ENCODE results near the gene TMOD4.

TMOD4 gene

DNA sequence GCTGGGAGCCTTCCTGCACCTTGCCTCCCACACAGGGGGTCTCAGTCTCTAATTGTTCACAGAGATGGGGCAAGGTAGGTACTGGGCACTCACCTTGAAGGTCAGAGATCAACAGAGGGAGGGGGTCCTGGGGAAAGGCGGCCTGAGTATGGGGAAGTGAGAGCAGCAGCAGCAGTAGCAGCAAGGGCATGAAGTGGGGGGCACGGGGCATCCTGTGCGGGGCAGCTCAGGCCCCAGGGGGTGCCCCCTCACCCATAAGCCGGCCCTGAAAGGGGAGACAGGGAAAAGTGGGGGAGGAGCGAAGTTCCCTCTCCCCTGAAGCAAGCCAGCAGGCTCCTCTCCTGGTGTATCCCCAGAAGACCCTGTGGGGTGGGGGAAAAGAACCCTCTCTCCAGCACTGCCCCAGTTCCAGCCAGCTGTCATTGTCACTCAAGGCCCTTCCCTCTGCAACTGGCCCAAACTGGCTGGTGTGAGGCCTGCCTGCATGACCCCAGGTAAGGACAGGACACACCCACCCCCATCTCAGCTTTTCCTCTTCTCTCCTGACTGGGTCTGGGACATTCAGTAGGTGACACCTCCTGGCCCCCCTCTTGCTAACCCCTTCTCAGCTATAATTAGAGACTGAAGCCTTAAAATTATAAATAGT lies 33.2 kb downstream of the TMOD4 start:
- H3K9ac ChIP-seq (ENCODE audit: low read depth, low read length, poor library complexity), result peak overlapping the region; percentile 73
- WGBS, 2 donors (ENCODE audit: extremely low coverage in 2 of 2, insufficient read length in 2 of 2, insufficient replicate concordance in 1 of 2), result no CpG with 5 or more reads among the region's 5 CpGs

DNA sequence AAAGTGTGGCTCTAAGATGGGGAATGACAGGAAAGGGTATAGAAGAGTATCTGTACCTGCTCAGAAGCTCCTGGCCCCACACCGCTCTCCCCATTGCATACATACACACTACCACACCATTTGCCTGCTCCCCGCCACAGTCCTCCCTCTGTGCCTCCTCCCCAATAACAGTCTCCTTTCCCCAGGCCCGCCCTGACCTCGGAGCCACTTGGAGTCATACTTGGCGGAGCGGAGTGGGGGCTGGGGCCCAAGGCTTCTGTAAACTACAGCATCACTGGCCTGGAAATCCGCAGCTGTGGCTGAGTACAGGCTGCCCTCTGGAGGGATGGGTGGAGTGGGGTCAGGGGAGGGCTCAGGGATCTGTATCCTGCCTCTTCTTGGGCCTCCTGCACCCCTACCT lies 38.0 kb downstream of the TMOD4 start:
- Histone ChIP-seq H2BK15ac (ENCODE audit: low read length) (no peak overlapping the region), H2BK12ac (ENCODE audit: low read length) (no peak overlapping the region), H3K23ac (ENCODE audit: low read depth, low read length, poor library complexity) (no peak overlapping the region), H3K4me3 (ENCODE audit: low read length in 2 of 2) (no peak overlapping the region), H3K79me1 (ENCODE audit: low read depth, low read length) (peaks cover 1% of the 10 kb centered on the region), H3K27me3 (ENCODE audit: control insufficient read depth in 3 of 3, insufficient read depth in 3 of 3, low read depth in 1 of 3, low read length in 3 of 3) (peaks cover 0 to 14% (median 0%) of the 10 kb centered on the region in 3 experiments), H3K27ac (replicated peaks; ENCODE audit: low read length) (no peak overlapping the region), H3K9me3 (replicated peaks in 1 of 2; ENCODE audit: control insufficient read depth in 2 of 2, insufficient read depth in 1 of 2, low read depth in 1 of 2, low read length in 2 of 2) (no peaks in the 10 kb centered on the region), H2AK5ac (ENCODE audit: low read depth, low read length) (no peak overlapping the region), H3K4me2 (ENCODE audit: insufficient read depth, low read length, poor library complexity, severe bottlenecking) (no peak overlapping the region), H3K4me1 (ENCODE audit: control insufficient read depth in 2 of 2, insufficient read depth in 1 of 2, low read depth in 1 of 2, low read length in 2 of 2) (peaks cover 2 to 5% of the 10 kb centered on the region in 2 donors), H2BK5ac (ENCODE audit: low read length) (no peak overlapping the region), H3K14ac (ENCODE audit: low read length) (no peak overlapping the region), H4K8ac (ENCODE audit: low read depth, low read length) (peak overlapping the region; percentile 82), H2BK120ac (ENCODE audit: low read depth, low read length) (no peak overlapping the region), H3K9ac (ENCODE audit: low read depth, low read length, poor library complexity) (no peak overlapping the region), H4K91ac (ENCODE audit: low read depth, low read length, poor library complexity) (no peak overlapping the region), H3K4ac (ENCODE audit: low read length) (no peak overlapping the region), H3K36me3 (replicated peaks in 1 of 2; ENCODE audit: control insufficient read depth in 2 of 2, insufficient read depth in 2 of 2, low read length in 2 of 2) (peaks cover 44 to 80% of the 10 kb centered on the region in 2 donors), H3K18ac (ENCODE audit: low read length) (no peak overlapping the region), H2AFZ (ENCODE audit: low read length) (no peak overlapping the region)
- WGBS, 2 donors (ENCODE audit: extremely low coverage in 2 of 2, insufficient read length in 2 of 2, insufficient replicate concordance in 1 of 2), result no CpG with 5 or more reads among the region's 7 CpGs
- no peak for DNase-seq (ENCODE audit: low spot score)

More for the DNA sequence above, 33.2 kb downstream of the TMOD4 start:
- H3K4ac ChIP-seq (ENCODE audit: low read length), result no peak overlapping the region
- H3K14ac ChIP-seq (ENCODE audit: low read length), result no peak overlapping the region
- H3K4me2 ChIP-seq (ENCODE audit: insufficient read depth, low read length, poor library complexity, severe bottlenecking), result no peak overlapping the region
- H3K18ac ChIP-seq (ENCODE audit: low read length), result no peak overlapping the region
- no peak overlapping the region for H2AK5ac ChIP-seq (ENCODE audit: low read depth, low read length)
- no peak overlapping the region for H2BK120ac ChIP-seq (ENCODE audit: low read depth, low read length)
- no peak overlapping the region for H4K91ac ChIP-seq (ENCODE audit: low read depth, low read length, poor library complexity)
- H3K27me3 ChIP-seq (ENCODE audit: control insufficient read depth in 3 of 3, insufficient read depth in 3 of 3, low read depth in 1 of 3, low read length in 3 of 3), result peaks cover 0 to 4% (median 0%) of the 10 kb centered on the region in 3 experiments
- peaks cover 1% of the 10 kb centered on the region for H3K79me1 ChIP-seq (ENCODE audit: low read depth, low read length)
- H3K4me3 ChIP-seq (ENCODE audit: low read length in 2 of 2), result no peak overlapping the region
- H3K9me3 ChIP-seq (replicated peaks in 1 of 2; ENCODE audit: control insufficient read depth in 2 of 2, insufficient read depth in 1 of 2, low read depth in 1 of 2, low read length in 2 of 2), result no peaks in the 10 kb centered on the region
- no peak overlapping the region for H2BK5ac ChIP-seq (ENCODE audit: low read length)
- H3K36me3 ChIP-seq (replicated peaks in 1 of 2; ENCODE audit: control insufficient read depth in 2 of 2, insufficient read depth in 2 of 2, low read length in 2 of 2), result peaks cover 15 to 41% of the 10 kb centered on the region in 2 donors
- H3K27ac ChIP-seq (replicated peaks; ENCODE audit: low read length), result no peak overlapping the region
- H2BK15ac ChIP-seq (ENCODE audit: low read length), result no peak overlapping the region
- H2BK12ac ChIP-seq (ENCODE audit: low read length), result no peak overlapping the region
- no peak overlapping the region for H3K23ac ChIP-seq (ENCODE audit: low read depth, low read length, poor library complexity)
- H2AFZ ChIP-seq (ENCODE audit: low read length), result no peak overlapping the region
- peaks cover 29 to 30% of the 10 kb centered on the region in 2 donors for H3K4me1 ChIP-seq (ENCODE audit: control insufficient read depth in 2 of 2, insufficient read depth in 1 of 2, low read depth in 1 of 2, low read length in 2 of 2)
- H4K8ac ChIP-seq (ENCODE audit: low read depth, low read length), result no peak overlapping the region
- no peak for DNase-seq (ENCODE audit: low spot score)

DNA sequence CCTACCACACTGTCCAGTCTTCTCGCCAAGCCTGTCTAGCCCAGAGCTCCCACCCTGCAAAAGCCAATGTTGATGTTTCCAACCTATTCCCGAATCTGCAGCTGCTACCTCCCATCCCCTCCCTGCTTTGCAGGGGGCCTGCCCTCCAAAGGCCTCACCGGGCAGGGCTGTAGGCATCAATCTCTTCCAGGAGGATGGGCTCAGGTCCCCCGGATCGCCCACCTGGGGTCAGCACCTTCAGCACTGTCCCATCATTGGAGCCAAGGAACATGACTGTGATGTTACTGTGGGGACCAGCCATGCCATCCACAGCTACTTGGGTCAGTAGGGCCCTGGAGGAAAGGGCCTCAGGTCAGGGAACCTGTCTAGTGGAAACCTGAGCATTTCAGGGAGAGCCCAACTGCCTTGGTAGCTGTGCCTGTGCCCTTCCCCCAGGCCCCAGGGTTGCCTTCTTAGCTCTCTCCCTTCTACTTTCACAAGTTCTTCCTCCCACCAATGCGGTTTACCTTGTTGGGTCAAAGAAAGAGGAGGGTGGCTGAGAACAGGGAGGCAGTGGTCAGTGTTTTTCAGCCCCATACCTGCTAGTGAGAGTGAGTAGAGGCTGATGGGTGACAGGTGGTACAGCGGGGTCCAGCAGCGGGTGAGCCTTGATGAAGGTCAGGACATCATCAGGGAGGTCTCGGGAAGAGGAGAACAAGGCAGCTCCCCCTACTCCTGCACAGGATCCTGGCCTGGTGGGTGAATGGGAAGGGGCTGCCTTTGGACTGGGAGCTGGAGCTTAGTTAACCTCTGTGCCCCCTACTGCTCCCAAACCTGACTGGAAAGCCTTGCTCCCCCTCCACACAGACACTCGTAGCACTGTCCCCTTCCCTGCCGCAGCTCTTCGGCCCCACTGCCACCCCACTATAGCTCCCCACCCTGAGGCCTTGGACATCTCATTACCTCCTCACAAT lies 40.1 kb downstream of the TMOD4 start:
- no peaks in the 10 kb centered on the region for H3K9me3 ChIP-seq (replicated peaks in 1 of 2; ENCODE audit: control insufficient read depth in 2 of 2, insufficient read depth in 1 of 2, low read depth in 1 of 2, low read length in 2 of 2)
- H3K27ac ChIP-seq (replicated peaks; ENCODE audit: low read length), result no peak overlapping the region
- no peak overlapping the region for H3K4me2 ChIP-seq (ENCODE audit: insufficient read depth, low read length, poor library complexity, severe bottlenecking)
- H2BK120ac ChIP-seq (ENCODE audit: low read depth, low read length), result no peak overlapping the region
- no peak overlapping the region for H2BK12ac ChIP-seq (ENCODE audit: low read length)
- H2BK5ac ChIP-seq (ENCODE audit: low read length), result no peak overlapping the region
- H4K8ac ChIP-seq (ENCODE audit: low read depth, low read length), result no peak overlapping the region
- no peak overlapping the region for H3K9ac ChIP-seq (ENCODE audit: low read depth, low read length, poor library complexity)
- H3K27me3 ChIP-seq (ENCODE audit: control insufficient read depth in 3 of 3, insufficient read depth in 3 of 3, low read depth in 1 of 3, low read length in 3 of 3), result peaks cover 0 to 27% (median 5%) of the 10 kb centered on the region in 3 experiments
- no peak for DNase-seq (ENCODE audit: low spot score)
- no peak overlapping the region for H2AFZ ChIP-seq (ENCODE audit: low read length)
- no peak overlapping the region for H3K14ac ChIP-seq (ENCODE audit: low read length)
- H3K36me3 ChIP-seq (replicated peaks in 1 of 2; ENCODE audit: control insufficient read depth in 2 of 2, insufficient read depth in 2 of 2, low read length in 2 of 2), result peaks cover 42 to 79% of the 10 kb centered on the region in 2 donors
- peaks cover 0 to 8% of the 10 kb centered on the region in 2 donors for H3K4me1 ChIP-seq (ENCODE audit: control insufficient read depth in 2 of 2, insufficient read depth in 1 of 2, low read depth in 1 of 2, low read length in 2 of 2)
- H3K4ac ChIP-seq (ENCODE audit: low read length), result no peak overlapping the region
- no peak overlapping the region for H4K91ac ChIP-seq (ENCODE audit: low read depth, low read length, poor library complexity)
- no peak overlapping the region for H2BK15ac ChIP-seq (ENCODE audit: low read length)
- H3K4me3 ChIP-seq (ENCODE audit: low read length in 2 of 2), result no peak overlapping the region
- no peak overlapping the region for H3K18ac ChIP-seq (ENCODE audit: low read length)
- H3K79me1 ChIP-seq (ENCODE audit: low read depth, low read length), result peaks cover 1% of the 10 kb centered on the region
- WGBS, 2 donors (ENCODE audit: extremely low coverage in 2 of 2, insufficient read length in 2 of 2, insufficient replicate concordance in 1 of 2), result no CpG with 5 or more reads among the region's 12 CpGs
- no peak overlapping the region for H2AK5ac ChIP-seq (ENCODE audit: low read depth, low read length)
- H3K23ac ChIP-seq (ENCODE audit: low read depth, low read length, poor library complexity), result no peak overlapping the region

DNA sequence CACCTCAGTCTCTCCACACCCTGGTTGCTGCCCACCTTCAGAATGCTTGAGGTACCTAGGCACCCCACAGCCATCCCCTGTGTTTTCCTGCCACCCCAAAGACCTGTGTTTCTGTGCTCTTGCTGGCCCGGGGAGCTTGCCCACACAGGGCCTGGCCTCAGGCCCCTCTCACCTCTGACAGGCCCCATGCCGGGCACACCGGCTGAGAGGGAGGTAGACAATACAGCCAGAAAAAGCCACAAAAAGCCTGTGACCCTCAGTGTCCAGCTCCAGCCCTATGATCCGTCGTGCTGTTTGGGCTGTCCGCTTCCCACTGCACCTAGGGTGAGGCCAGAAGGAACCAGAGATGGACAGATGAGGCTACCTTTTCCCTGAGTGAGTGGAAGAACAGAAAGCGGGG lies 40.8 kb downstream of the TMOD4 start:
- Histone ChIP-seq H4K8ac (ENCODE audit: low read depth, low read length) (no peak overlapping the region), H2BK12ac (ENCODE audit: low read length) (no peak overlapping the region), H3K18ac (ENCODE audit: low read length) (no peak overlapping the region), H3K9ac (ENCODE audit: low read depth, low read length, poor library complexity) (no peak overlapping the region), H3K79me1 (ENCODE audit: low read depth, low read length) (peaks cover 1% of the 10 kb centered on the region), H2BK120ac (ENCODE audit: low read depth, low read length) (no peak overlapping the region), H3K4me3 (ENCODE audit: low read length in 2 of 2) (no peak overlapping the region), H3K27ac (replicated peaks; ENCODE audit: low read length) (no peak overlapping the region), H3K14ac (ENCODE audit: low read length) (no peak overlapping the region), H4K91ac (ENCODE audit: low read depth, low read length, poor library complexity) (no peak overlapping the region), H3K27me3 (ENCODE audit: control insufficient read depth in 3 of 3, insufficient read depth in 3 of 3, low read depth in 1 of 3, low read length in 3 of 3) (peaks cover 0 to 27% (median 5%) of the 10 kb centered on the region in 3 experiments), H2AK5ac (ENCODE audit: low read depth, low read length) (no peak overlapping the region), H3K9me3 (replicated peaks in 1 of 2; ENCODE audit: control insufficient read depth in 2 of 2, insufficient read depth in 1 of 2, low read depth in 1 of 2, low read length in 2 of 2) (no peaks in the 10 kb centered on the region), H3K23ac (ENCODE audit: low read depth, low read length, poor library complexity) (no peak overlapping the region), H3K4ac (ENCODE audit: low read length) (no peak overlapping the region), H2BK15ac (ENCODE audit: low read length) (no peak overlapping the region), H3K4me2 (ENCODE audit: insufficient read depth, low read length, poor library complexity, severe bottlenecking) (no peak overlapping the region), H2AFZ (ENCODE audit: low read length) (no peak overlapping the region), H2BK5ac (ENCODE audit: low read length) (no peak overlapping the region), H3K36me3 (replicated peaks in 1 of 2; ENCODE audit: control insufficient read depth in 2 of 2, insufficient read depth in 2 of 2, low read length in 2 of 2) (peaks cover 40 to 75% of the 10 kb centered on the region in 2 donors), H3K4me1 (ENCODE audit: control insufficient read depth in 2 of 2, insufficient read depth in 1 of 2, low read depth in 1 of 2, low read length in 2 of 2) (peaks cover 0 to 8% of the 10 kb centered on the region in 2 donors)
- no CpG with 5 or more reads among the region's 7 CpGs for WGBS, 2 donors (ENCODE audit: extremely low coverage in 2 of 2, insufficient read length in 2 of 2, insufficient replicate concordance in 1 of 2)
- no peak for DNase-seq (ENCODE audit: low spot score)

Data from neuronal stem cell (in vitro differentiated cells).